ENCODE measurements around the gene INPP5K. TPM values are rescaled to one million over a fixed set of nuclear protein-coding genes. Genes with fewer than 3 reads are reported as not detected.

Gene INPP5K
- total RNA-seq, 1 experiment from 2014 or later: 29.4 TPM

DNA sequence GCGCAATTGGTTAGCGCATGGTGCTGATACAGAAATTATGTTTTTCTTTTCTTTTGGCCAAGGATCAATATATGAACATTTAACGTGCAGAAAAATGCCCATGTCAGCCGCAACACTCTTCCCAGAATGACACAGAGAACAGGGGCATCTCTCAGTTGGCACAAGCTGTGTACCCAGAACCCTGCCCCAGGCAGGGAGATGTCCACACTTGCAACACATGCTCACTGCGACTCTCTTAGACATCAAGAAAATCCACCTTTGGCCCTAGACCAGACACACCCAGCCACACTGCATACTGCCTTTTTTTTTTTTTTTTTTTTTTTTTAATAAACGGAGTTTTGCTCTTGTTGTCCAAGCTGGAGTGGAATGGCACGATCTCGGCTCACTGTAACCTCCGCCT lies 29.2 kb upstream of the INPP5K start:
- no peak overlapping the region for H3K23ac ChIP-seq (ENCODE audit: insufficient read length, low read depth, low read length)
- H2AFZ ChIP-seq (ENCODE audit: low read length): no peak overlapping the region
- no peaks in the 10 kb centered on the region for H3K9me3 Mint-ChIP-seq
- peaks cover 0 to 6% of the 10 kb centered on the region in 2 experiments; a peak in 1 of 4 replicates for H3K4me1 Mint-ChIP-seq
- H2BK120ac ChIP-seq (ENCODE audit: low read depth, low read length, poor library complexity, severe bottlenecking): no peak overlapping the region
- H2BK20ac ChIP-seq (ENCODE audit: low read depth, low read length, poor library complexity, severe bottlenecking): no peak overlapping the region
- H3K14ac ChIP-seq (ENCODE audit: insufficient read depth, low read length): no peak overlapping the region
- H3K27me3 ChIP-seq (ENCODE audit: insufficient read depth, low read length): no peaks in the 10 kb centered on the region
- H4K20me1 ChIP-seq (ENCODE audit: control insufficient read depth, insufficient read depth, insufficient read length): no peaks in the 10 kb centered on the region
- TF ChIP-seq, protein P1, sequence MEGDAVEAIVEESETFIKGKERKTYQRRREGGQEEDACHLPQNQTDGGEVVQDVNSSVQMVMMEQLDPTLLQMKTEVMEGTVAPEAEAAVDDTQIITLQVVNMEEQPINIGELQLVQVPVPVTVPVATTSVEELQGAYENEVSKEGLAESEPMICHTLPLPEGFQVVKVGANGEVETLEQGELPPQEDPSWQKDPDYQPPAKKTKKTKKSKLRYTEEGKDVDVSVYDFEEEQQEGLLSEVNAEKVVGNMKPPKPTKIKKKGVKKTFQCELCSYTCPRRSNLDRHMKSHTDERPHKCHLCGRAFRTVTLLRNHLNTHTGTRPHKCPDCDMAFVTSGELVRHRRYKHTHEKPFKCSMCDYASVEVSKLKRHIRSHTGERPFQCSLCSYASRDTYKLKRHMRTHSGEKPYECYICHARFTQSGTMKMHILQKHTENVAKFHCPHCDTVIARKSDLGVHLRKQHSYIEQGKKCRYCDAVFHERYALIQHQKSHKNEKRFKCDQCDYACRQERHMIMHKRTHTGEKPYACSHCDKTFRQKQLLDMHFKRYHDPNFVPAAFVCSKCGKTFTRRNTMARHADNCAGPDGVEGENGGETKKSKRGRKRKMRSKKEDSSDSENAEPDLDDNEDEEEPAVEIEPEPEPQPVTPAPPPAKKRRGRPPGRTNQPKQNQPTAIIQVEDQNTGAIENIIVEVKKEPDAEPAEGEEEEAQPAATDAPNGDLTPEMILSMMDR (conservative IDR thresholded peaks at IDR 0.05): no peak
- no peak overlapping the region for H3T11ph ChIP-seq (ENCODE audit: low read length)
- no peak overlapping the region for H3K18ac ChIP-seq (ENCODE audit: insufficient read length, low read depth, low read length)
- H3K56ac ChIP-seq (ENCODE audit: insufficient read length, low read depth, low read length): no peak overlapping the region
- peak overlapping the region in 2 of 3 experiments; percentile 29 to 40; a peak in 3 of 7 replicates for H3K27ac Mint-ChIP-seq
- no peaks in the 10 kb centered on the region for H3K9me3 ChIP-seq (ENCODE audit: control insufficient read depth, low read depth, low read length)
- no peak overlapping the region for H2AK5ac ChIP-seq (ENCODE audit: insufficient read length, low read length)
- no peaks in the 10 kb centered on the region for H3K79me1 ChIP-seq (ENCODE audit: insufficient read depth, low read depth, low read length, poor library complexity, severe bottlenecking)
- H3K4me2 ChIP-seq (ENCODE audit: insufficient read depth, insufficient read length, low read length): no peak overlapping the region
- no peak overlapping the region for H4K91ac ChIP-seq (ENCODE audit: insufficient read length, low read depth, low read length)
- no peaks in the 10 kb centered on the region for H3K23me2 ChIP-seq (ENCODE audit: insufficient read length, low read depth, low read length, poor library complexity, severe bottlenecking)
- no peaks in the 10 kb centered on the region for H3K4me1 ChIP-seq (ENCODE audit: insufficient read depth, low read length)
- no peaks in the 10 kb centered on the region for H3K27me3 Mint-ChIP-seq (ENCODE audit: low read depth)
- H3K79me2 ChIP-seq (ENCODE audit: insufficient read depth, low read length): no peaks in the 10 kb centered on the region
- H4K5ac ChIP-seq (ENCODE audit: insufficient read length, low read depth, low read length): no peak overlapping the region
- H2BK12ac ChIP-seq (ENCODE audit: insufficient read length, low read depth, low read length): no peak overlapping the region
- no peak overlapping the region for H3K9ac ChIP-seq (ENCODE audit: extremely low read depth, insufficient read length, low read length)
- H3K4me3 Mint-ChIP-seq: no peak overlapping the region
- H2BK5ac ChIP-seq (ENCODE audit: insufficient read length, low read length): no peak overlapping the region
- no peak overlapping the region for H2BK15ac ChIP-seq (ENCODE audit: low read depth, low read length)
- no peak overlapping the region for H4K8ac ChIP-seq (replicated peaks; ENCODE audit: insufficient read length, low read depth, low read length)
- no peak overlapping the region for H3K27ac ChIP-seq (ENCODE audit: insufficient read length, low read depth, low read length)
- no peak for DNase-seq
- peaks cover 26 to 80% (median 57%) of the 10 kb centered on the region in 3 experiments; a peak in 6 of 7 replicates for H3K36me3 Mint-ChIP-seq (ENCODE audit: insufficient read depth in 1 of 3, low read depth in 3 of 3)
- no CpG with 5 or more reads among the region's 9 CpGs for WGBS (ENCODE audit: extremely low coverage, insufficient read length, low lambda C conversion rate)
- H3K4ac ChIP-seq (ENCODE audit: low read depth, low read length): no peak overlapping the region

Data from H9 (cell line).